ENCODE results near the gene CPSF3. TPM values are rescaled to one million over a fixed set of nuclear protein-coding genes. Genes with fewer than 3 reads are reported as not detected.
"Not testable (repeated sequence)": the region's sequence is repeated elsewhere in the genome, so short reads cannot be mapped to it uniquely, and the experiment has no call there.

The CPSF3 gene
- total RNA-seq, 4 donors from 2014 or later = 17.6 to 173 (median 22.2) TPM

DNA sequence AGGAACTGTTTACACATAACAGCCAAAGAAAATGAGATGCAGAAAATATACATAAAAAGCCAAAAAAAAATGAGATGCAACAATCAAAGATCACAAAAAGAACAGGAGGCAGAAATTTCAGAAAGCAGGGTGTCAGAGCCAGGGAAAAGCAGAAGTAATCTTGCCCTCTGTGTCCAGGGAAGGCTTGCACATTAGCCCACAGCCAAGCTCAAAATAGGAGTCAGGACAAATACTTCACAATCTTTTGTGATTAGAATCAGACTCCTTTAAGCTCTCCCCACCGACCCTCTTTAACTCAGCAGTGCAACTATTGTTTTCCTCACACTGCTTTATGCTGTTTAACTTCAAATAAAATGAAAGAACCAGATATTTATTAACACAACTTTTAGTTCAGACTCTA lies 85.5 kb downstream of the CPSF3 start:
- Histone ChIP-seq H3K4me1 (no peaks in the 10 kb centered on the region), H3K4me3 (no peak overlapping the region), H3K9me3 (no peaks in the 10 kb centered on the region), H3K27ac (no peak overlapping the region), H3K27me3 (no peaks in the 10 kb centered on the region), H3K36me3 (peaks cover 0 to 32% (median 13%) of the 10 kb centered on the region in 4 donors)
- 20 to 42% methylated on average over 1 of the region's 1 CpG for WGBS, 2 donors (ENCODE audit: low coverage in 1 of 2)
- TF ChIP-seq, protein P1, sequence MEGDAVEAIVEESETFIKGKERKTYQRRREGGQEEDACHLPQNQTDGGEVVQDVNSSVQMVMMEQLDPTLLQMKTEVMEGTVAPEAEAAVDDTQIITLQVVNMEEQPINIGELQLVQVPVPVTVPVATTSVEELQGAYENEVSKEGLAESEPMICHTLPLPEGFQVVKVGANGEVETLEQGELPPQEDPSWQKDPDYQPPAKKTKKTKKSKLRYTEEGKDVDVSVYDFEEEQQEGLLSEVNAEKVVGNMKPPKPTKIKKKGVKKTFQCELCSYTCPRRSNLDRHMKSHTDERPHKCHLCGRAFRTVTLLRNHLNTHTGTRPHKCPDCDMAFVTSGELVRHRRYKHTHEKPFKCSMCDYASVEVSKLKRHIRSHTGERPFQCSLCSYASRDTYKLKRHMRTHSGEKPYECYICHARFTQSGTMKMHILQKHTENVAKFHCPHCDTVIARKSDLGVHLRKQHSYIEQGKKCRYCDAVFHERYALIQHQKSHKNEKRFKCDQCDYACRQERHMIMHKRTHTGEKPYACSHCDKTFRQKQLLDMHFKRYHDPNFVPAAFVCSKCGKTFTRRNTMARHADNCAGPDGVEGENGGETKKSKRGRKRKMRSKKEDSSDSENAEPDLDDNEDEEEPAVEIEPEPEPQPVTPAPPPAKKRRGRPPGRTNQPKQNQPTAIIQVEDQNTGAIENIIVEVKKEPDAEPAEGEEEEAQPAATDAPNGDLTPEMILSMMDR (IDR thresholded peaks at IDR 0.05) = no peak
- TF ChIP-seq EP300 (IDR thresholded peaks at IDR 0.05; ENCODE audit: low read depth) = no peak
- no peak for TF ChIP-seq POLR2A (IDR thresholded peaks at IDR 0.05)
- TF ChIP-seq POLR2AphosphoS5 (IDR thresholded peaks at IDR 0.05) = no peak
- no peak for DNase-seq
- intact Hi-C loops (cut with DNase I; ENCODE audit: low total_unique reads) = no loop called here
- in situ Hi-C loops (cut with MboI; ENCODE audit: low pct_ligation_motif_present in 1 of 4, low pct_unique_long_range_greater_than_20kb in 1 of 4, low sequenced_read_pairs in 3 of 4) = no loop called here

DNA sequence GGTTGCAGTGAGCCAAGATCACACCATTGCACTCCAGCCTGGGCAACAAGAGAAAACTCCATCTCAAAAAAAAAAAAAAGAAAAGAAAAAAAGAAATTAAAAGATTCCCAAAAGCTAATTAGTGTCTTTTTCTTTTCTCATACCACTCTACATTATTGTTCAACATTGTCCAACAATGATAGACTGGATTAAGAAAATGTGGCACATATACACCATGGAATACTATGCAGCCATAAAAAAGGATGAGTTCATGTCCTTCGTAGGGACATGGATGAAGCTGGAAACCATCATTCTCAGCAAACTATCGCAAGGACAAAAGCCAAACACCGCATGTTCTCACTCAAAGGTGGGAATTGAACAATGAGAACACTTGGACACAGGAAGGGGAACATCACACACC lies 90.5 kb downstream of the CPSF3 start:
- H3K27ac ChIP-seq; H3K4me3 ChIP-seq; H3K27me3 ChIP-seq; DNase-seq; H3K9me3 ChIP-seq; in situ Hi-C loops (cut with MboI; ENCODE audit: low pct_ligation_motif_present in 1 of 4, low pct_unique_long_range_greater_than_20kb in 1 of 4, low sequenced_read_pairs in 3 of 4); intact Hi-C loops (cut with DNase I; ENCODE audit: low total_unique reads); H3K4me1 ChIP-seq: not testable (repeated sequence)
- 95 to 100% methylated on average over 3 of the region's 3 CpGs for WGBS, 2 donors (ENCODE audit: low coverage in 1 of 2)
- peaks cover 0 to 38% (median 9%) of the 10 kb centered on the region in 4 donors for H3K36me3 ChIP-seq

DNA sequence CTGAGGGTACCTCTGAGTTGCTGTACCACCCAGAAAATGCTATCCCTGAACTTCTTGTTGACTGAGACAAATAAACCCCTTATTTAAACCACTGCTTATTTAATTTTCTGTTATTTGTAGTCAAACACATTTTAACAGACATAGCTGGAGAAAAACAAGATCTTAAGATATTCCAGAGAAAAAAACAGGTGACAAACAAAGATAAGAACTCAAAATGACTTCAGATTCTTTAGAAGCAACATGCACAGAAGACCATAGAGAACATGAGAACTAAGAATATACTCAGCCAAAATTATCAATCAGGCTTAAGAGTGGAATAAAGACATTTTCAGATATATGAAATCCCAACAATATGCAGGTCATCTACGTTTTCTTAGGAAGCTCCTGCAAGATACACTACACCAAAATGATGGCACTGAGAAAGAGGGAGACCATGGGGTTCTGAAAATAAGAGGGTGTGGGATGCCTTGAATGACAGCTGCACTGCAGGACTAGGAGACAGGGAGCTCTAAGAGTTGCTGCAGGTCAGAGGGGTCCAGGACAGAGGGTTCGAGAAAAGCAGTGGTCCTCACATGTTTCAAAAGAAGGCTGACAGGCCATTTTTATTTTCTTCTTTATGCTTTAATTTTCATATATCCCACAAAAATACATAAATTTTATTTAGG lies 93.8 kb downstream of the CPSF3 start:
- DNase-seq = no peak
- no peaks in the 10 kb centered on the region for H3K4me1 ChIP-seq
- H3K4me3 ChIP-seq = no peak overlapping the region
- no peaks in the 10 kb centered on the region for H3K9me3 ChIP-seq
- intact Hi-C loops (cut with DNase I; ENCODE audit: low total_unique reads) = no loop called here
- H3K36me3 ChIP-seq = peaks cover 0 to 43% (median 15%) of the 10 kb centered on the region in 4 donors
- H3K27ac ChIP-seq = no peak overlapping the region
- no peaks in the 10 kb centered on the region for H3K27me3 ChIP-seq
- in situ Hi-C loops (cut with MboI; ENCODE audit: low pct_ligation_motif_present in 1 of 4, low pct_unique_long_range_greater_than_20kb in 1 of 4, low sequenced_read_pairs in 3 of 4) = no loop called here
- WGBS, 2 donors (ENCODE audit: low coverage in 1 of 2) = 96% methylated on average over 2 of the region's 2 CpGs
- TF ChIP-seq, protein P1 (IDR thresholded peaks at IDR 0.05) = no peak
- TF ChIP-seq EP300 (IDR thresholded peaks at IDR 0.05; ENCODE audit: low read depth) = no peak
- no peak for TF ChIP-seq POLR2A (IDR thresholded peaks at IDR 0.05)
- no peak for TF ChIP-seq POLR2AphosphoS5 (IDR thresholded peaks at IDR 0.05)

DNA sequence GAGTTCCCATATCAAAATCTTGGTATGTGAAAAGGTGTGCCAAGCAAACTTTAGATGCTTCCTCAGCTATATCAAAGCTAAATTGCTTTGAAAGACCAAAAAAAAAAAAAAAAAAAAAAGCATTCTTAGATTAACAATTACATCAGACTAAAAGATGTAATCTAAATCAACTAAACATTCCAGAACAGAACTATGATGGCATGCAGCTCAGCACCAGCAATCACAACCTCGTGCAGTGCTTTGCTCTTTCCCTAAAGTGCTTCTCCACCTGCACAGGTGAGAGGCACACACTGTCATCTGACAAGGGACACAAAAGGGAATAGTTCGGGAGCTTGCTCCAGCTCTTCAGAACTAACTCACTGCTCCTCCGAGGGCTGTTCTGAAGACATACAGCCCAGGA lies 94.7 kb downstream of the CPSF3 start:
- Histone ChIP-seq H3K27me3 (no peaks in the 10 kb centered on the region), H3K27ac (no peak overlapping the region), H3K4me3 (no peak overlapping the region), H3K36me3 (peaks cover 0 to 41% (median 17%) of the 10 kb centered on the region in 4 donors), H3K9me3 (no peaks in the 10 kb centered on the region), H3K4me1 (no peaks in the 10 kb centered on the region)
- DNase-seq = no peak
- WGBS, 2 donors (ENCODE audit: low coverage in 1 of 2) = 75 to 82% methylated on average over 2 to 3 of the region's 3 CpGs
- TF ChIP-seq EP300 (IDR thresholded peaks at IDR 0.05; ENCODE audit: low read depth) (no peak), POLR2AphosphoS5 (IDR thresholded peaks at IDR 0.05) (no peak), POLR2A (IDR thresholded peaks at IDR 0.05) (no peak)
- TF ChIP-seq, protein P1 (IDR thresholded peaks at IDR 0.05) = no peak
- in situ Hi-C loops (cut with MboI; ENCODE audit: low pct_ligation_motif_present in 1 of 4, low pct_unique_long_range_greater_than_20kb in 1 of 4, low sequenced_read_pairs in 3 of 4) = no loop called here
- intact Hi-C loops (cut with DNase I; ENCODE audit: low total_unique reads) = no loop called here

DNA sequence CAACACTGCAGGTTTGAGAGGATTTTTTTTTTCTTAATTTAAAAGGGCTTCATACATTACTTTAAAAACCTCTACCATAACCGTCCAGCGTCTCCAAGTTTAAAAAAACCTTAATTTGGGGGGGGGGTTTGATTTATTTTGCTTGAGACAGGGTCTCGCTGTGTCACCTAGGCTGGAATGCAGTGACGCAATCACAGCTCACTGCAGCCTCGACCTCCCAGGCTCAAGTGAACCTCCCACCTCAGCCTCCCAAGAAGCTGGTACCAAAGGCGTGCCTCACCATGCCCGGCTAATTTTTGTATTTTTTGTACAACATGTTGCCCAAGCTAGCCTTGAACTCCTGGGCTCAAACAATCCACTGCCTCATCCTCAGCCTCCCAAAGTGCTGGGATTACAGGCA lies 95.3 kb downstream of the CPSF3 start:
- Histone ChIP-seq H3K27ac (no peak overlapping the region), H3K27me3 (no peaks in the 10 kb centered on the region), H3K9me3 (no peaks in the 10 kb centered on the region), H3K4me1 (no peaks in the 10 kb centered on the region), H3K36me3 (peaks cover 0 to 41% (median 16%) of the 10 kb centered on the region in 4 donors), H3K4me3 (no peak overlapping the region)
- DNase-seq = no peak
- intact Hi-C loops (cut with DNase I; ENCODE audit: low total_unique reads) = no loop called here
- 93 to 95% methylated on average over 5 to 7 of the region's 7 CpGs for WGBS, 2 donors (ENCODE audit: low coverage in 1 of 2)
- TF ChIP-seq, protein P1 (IDR thresholded peaks at IDR 0.05) = no peak
- TF ChIP-seq POLR2A (IDR thresholded peaks at IDR 0.05) = no peak
- no peak for TF ChIP-seq POLR2AphosphoS5 (IDR thresholded peaks at IDR 0.05)
- no peak for TF ChIP-seq EP300 (IDR thresholded peaks at IDR 0.05; ENCODE audit: low read depth)
- in situ Hi-C loops (cut with MboI; ENCODE audit: low pct_ligation_motif_present in 1 of 4, low pct_unique_long_range_greater_than_20kb in 1 of 4, low sequenced_read_pairs in 3 of 4) = no loop called here

Measured in transverse colon (tissue), 4 donors.